Skeletal muscle tissue (tissue), 4 donors: ENCODE measurements around the gene NT5DC2. TPM values are rescaled to one million over a fixed set of nuclear protein-coding genes. Genes with fewer than 3 reads are reported as not detected.

Experiments
- H3K27ac ChIP-seq: one replicate; pipeline ENCODE4 v1.7.0; 2013; ENCODE audit warnings: mild to moderate bottlenecking, low read depth, low read length, inconsistent platforms
- H3K27me3 ChIP-seq, 3 donors: one replicate each; pipeline ENCODE4 v1.7.0; 2013; ENCODE audit warnings: low read length in 3 of 3; ENCODE audit not compliant: control insufficient read depth in 3 of 3, insufficient read depth in 3 of 3
- H3K36me3 ChIP-seq, 3 donors: one replicate each; pipeline ENCODE4 v1.7.0; 2013; ENCODE audit warnings: low read length in 3 of 3; ENCODE audit not compliant: control insufficient read depth in 3 of 3, insufficient read depth in 3 of 3
- H3K4me1 ChIP-seq, 3 donors: one replicate each; pipeline ENCODE4 v1.7.0; 2013; ENCODE audit warnings: low read length in 3 of 3, mild to moderate bottlenecking in 3 of 3; ENCODE audit not compliant: control insufficient read depth in 3 of 3, insufficient read depth in 3 of 3
- H3K4me3 ChIP-seq, 3 donors: one replicate each; pipeline ENCODE4 v1.7.0; 2013; ENCODE audit warnings: low read length in 3 of 3
- H3K9ac ChIP-seq, 3 donors: one replicate each; pipeline ENCODE4 v1.7.0; 2013; ENCODE audit warnings: low read length in 3 of 3, mild to moderate bottlenecking in 3 of 3, moderate library complexity in 2 of 3, low read depth in 1 of 3
- H3K9me3 ChIP-seq, 3 donors: one replicate each; pipeline ENCODE4 v1.7.0; 2013; ENCODE audit warnings: low read length in 3 of 3; ENCODE audit not compliant: control insufficient read depth in 3 of 3
- total RNA-seq: library from RNA; depleted of rRNA; stranded (reverse); fragments of >200 nt; gene quantifications from one replicate; pipeline ENCODE4 v1.2.3, GENCODE V29; 2014
- donor health status: Osteomylitis.

Gene NT5DC2
- total RNA-seq, 1 donor from 2014 or later: 20.9 TPM

DNA sequence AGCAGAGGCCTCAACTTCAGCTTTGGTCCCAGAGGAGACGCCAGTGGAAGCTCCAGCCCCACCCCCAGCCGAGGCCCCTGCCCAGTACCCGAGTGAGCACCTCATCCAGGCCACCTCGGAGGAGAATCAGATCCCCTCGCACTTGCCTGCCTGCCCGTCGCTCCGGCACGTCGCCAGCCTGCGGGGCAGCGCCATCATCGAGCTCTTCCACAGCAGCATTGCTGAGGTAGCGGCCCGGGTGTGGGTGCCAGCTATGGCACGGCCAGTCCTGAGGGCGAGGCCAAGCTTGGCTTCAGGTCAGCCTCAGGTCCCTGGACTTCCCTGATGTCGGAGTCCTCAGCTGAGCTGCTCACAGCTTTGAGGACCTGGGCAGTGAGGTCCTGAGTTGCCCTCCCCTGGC, 44.2 kb downstream of the NT5DC2 start:
- no peak overlapping the region for H3K4me3 ChIP-seq
- H3K36me3 ChIP-seq: peaks cover 69 to 79% (median 75%) of the 10 kb centered on the region in 3 donors
- H3K9ac ChIP-seq: peak overlapping the region in 2 of 3 donors; percentile 40 to 47
- H3K27ac ChIP-seq: no peak overlapping the region
- H3K4me1 ChIP-seq: peaks cover 29 to 60% (median 56%) of the 10 kb centered on the region in 3 donors
- no peaks in the 10 kb centered on the region for H3K9me3 ChIP-seq
- no peaks in the 10 kb centered on the region for H3K27me3 ChIP-seq

DNA sequence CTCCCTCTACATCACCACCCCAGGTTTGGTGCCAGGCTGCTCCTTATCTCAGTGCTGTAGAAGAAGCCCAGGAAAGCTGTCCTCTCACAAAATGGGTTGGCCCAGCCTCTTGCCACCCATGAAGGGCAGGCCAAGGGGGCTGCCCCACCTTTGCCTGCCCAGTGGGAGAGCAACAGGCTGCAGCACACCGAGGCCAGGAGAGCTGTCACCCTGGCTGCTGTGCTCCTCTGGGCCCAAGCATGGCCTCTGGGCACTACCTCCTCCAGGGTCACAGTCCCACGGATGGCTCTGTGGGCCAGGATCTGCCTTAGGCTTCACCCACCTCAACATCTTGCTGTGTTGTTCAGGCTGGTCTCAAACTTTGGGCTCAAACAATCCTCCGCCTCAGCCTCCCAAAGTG, 44.9 kb downstream of the NT5DC2 start:
- Histone ChIP-seq H3K36me3 (peaks cover 71 to 79% (median 75%) of the 10 kb centered on the region in 3 donors), H3K9me3 (no peaks in the 10 kb centered on the region), H3K4me3 (no peak overlapping the region), H3K27me3 (no peaks in the 10 kb centered on the region), H3K4me1 (peaks cover 34 to 59% (median 53%) of the 10 kb centered on the region in 3 donors), H3K9ac (no peak overlapping the region), H3K27ac (no peak overlapping the region)

DNA sequence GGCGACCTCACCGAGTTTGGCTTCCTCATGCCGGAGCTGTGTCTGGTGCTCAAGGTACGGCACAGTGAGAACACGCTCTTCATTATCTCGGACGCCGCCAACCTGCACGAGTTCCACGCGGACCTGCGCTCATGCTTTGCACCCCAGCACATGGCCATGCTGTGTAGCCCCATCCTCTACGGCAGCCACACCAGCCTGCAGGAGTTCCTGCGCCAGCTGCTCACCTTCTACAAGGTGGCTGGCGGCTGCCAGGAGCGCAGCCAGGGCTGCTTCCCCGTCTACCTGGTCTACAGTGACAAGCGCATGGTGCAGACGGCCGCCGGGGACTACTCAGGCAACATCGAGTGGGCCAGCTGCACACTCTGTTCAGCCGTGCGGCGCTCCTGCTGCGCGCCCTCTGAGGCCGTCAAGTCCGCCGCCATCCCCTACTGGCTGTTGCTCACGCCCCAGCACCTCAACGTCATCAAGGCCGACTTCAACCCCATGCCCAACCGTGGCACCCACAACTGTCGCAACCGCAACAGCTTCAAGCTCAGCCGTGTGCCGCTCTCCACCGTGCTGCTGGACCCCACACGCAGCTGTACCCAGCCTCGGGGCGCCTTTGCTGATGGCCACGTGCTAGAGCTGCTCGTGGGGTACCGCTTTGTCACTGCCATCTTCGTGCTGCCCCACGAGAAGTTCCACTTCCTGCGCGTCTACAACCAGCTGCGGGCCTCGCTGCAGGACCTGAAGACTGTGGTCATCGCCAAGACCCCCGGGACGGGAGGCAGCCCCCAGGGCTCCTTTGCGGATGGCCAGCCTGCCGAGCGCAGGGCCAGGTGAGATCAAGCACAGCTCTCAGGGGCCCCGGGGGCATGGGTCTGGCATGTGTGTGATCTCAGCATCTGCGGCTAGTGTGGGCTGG, 45.6 kb downstream of the NT5DC2 start:
- peaks cover 75 to 76% (median 75%) of the 10 kb centered on the region in 3 donors for H3K36me3 ChIP-seq
- H3K4me1 ChIP-seq: peaks cover 38 to 59% (median 51%) of the 10 kb centered on the region in 3 donors
- H3K27me3 ChIP-seq: no peaks in the 10 kb centered on the region

DNA sequence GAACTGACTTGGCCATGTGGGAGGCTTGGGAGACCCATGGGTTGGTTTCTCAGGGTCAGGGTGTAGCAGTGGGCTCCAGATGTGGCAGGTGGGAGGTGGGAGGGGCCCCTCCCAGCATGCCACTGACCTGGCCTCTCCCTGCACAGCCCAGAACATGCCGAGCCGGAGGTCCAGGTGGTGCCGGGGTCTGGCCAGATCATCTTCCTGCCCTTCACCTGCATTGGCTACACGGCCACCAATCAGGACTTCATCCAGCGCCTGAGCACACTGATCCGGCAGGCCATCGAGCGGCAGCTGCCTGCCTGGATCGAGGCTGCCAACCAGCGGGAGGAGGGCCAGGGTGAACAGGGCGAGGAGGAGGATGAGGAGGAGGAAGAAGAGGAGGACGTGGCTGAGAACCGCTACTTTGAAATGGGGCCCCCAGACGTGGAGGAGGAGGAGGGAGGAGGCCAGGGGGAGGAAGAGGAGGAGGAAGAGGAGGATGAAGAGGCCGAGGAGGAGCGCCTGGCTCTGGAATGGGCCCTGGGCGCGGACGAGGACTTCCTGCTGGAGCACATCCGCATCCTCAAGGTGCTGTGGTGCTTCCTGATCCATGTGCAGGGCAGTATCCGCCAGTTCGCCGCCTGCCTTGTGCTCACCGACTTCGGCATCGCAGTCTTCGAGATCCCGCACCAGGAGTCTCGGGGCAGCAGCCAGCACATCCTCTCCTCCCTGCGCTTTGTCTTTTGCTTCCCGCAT, 46.4 kb downstream of the NT5DC2 start:
- no peaks in the 10 kb centered on the region for H3K9me3 ChIP-seq
- no peaks in the 10 kb centered on the region for H3K27me3 ChIP-seq
- H3K9ac ChIP-seq: no peak overlapping the region
- H3K4me3 ChIP-seq: no peak overlapping the region
- H3K27ac ChIP-seq: no peak overlapping the region
- H3K4me1 ChIP-seq: peaks cover 42 to 55% (median 43%) of the 10 kb centered on the region in 3 donors
- peaks cover 73 to 77% (median 76%) of the 10 kb centered on the region in 3 donors for H3K36me3 ChIP-seq

More for the DNA sequence above, 45.6 kb downstream of the NT5DC2 start:
- no peak overlapping the region for H3K4me3 ChIP-seq
- H3K9ac ChIP-seq: no peak overlapping the region
- no peaks in the 10 kb centered on the region for H3K9me3 ChIP-seq
- H3K27ac ChIP-seq: no peak overlapping the region

DNA sequence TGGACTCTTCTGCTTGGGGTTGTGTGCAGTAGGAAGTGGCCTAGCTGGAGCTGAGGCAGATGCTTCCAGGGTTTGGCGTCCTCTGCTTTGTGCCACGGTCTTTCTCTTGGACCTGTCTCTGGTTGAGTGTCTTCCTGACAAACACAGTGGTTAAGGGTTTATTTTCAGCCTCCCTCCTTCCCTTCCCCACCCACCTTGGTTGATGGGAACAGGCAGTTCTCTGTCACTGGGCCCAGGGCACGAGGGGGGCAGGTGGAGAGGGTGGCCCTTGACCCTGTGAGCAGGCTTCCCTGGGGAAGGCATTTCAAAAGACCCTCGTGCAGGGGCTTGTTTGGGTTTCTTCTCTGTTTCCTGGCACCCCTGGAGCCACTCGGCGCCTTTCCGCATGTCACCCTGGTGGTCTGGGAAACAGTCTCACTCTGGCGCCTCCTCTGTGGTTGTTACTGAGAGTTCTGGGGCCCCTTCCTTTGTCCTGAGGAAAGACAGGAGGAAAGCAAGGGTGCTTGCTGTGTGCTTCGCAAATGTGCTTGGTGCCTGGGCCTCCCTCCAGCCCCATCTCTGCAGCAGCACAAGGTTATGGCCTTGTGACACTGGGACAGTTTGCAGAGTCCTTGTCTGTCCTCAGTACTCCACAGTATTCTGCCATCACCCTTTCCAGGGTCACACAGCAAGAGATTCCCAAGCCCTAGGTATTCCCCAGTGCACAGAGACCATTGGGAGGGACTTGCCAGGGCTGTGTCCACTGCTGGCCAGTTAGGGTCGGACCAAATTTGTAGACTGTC, 48.8 kb downstream of the NT5DC2 start:
- Histone ChIP-seq H3K27ac (no peak overlapping the region), H3K9me3 (no peaks in the 10 kb centered on the region), H3K4me1 (peaks cover 23 to 34% (median 30%) of the 10 kb centered on the region in 3 donors), H3K27me3 (no peaks in the 10 kb centered on the region), H3K9ac (peak overlapping the region in 2 of 3 donors; percentile 33 to 60), H3K36me3 (peaks cover 73 to 77% (median 75%) of the 10 kb centered on the region in 3 donors), H3K4me3 (no peak overlapping the region)

DNA sequence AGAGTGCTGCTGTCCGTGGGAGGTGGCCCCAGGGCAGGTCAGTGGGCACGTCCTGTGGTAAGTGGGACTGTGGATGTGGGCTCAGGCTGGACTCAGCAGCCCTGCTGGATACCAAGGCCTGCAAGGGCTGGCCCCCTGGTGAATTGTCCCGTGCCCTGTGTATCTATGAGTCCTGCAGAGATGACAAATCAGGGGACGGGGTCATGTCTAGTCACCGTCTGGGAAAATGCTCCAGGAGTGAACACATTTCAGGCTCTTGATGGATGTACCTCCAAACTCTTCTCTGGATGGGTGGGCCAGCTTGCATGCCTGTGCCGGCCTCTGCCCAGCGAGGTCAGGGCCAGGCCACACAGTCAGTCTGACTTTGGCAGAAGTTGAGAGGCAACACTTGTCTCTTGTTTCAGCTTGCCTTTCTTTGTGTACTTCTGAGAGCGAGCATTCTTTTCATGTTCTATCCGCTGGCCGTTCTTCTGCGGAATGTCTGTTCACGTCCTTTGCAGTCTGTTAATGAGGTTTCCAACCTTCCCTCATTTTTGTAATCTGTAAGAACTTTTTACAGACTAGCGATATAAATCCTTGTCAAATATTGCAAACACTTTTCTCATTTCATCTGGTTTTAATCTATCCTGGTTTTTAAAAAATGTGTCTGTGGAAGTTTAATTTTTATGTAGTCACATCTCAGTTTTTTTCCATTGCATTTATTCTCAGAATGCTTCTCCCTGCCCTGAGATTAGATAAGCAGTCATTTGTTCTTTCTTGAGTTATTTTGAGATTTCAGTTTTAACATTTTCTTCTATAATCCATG, 49.9 kb downstream of the NT5DC2 start:
- Histone ChIP-seq H3K27me3 (no peaks in the 10 kb centered on the region), H3K4me3 (no peak overlapping the region), H3K9me3 (no peaks in the 10 kb centered on the region), H3K9ac (peak overlapping the region in 2 of 3 donors; percentile 45 to 54), H3K27ac (peak overlapping the region; percentile 10), H3K36me3 (peaks cover 73 to 80% (median 78%) of the 10 kb centered on the region in 3 donors), H3K4me1 (peaks cover 15 to 27% (median 25%) of the 10 kb centered on the region in 3 donors)

DNA sequence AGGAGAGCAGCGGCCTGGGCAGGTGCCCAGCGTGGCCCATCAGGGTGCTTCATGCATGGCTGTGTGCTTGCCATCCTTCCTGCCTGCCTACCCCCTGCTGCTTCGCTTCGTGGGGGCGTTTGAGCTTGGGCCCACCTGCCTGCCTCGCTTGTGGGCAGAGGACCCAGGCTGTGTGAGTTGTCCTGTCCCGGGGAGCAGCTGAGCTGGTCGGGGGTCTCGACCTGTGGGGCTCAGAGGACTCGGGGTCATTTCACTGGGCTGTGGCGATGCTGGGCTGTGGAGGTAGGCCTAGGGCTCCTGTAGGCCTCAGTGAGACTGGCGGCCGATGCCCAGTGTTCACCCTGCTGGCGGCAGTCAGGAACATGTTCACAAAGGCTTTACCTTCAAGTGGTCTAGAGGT, 50.6 kb downstream of the NT5DC2 start:
- Histone ChIP-seq H3K27me3 (no peaks in the 10 kb centered on the region), H3K36me3 (peaks cover 75 to 82% (median 78%) of the 10 kb centered on the region in 3 donors), H3K9ac (peak overlapping the region in 1 of 3 donors; percentile 45), H3K27ac (peak overlapping the region; percentile 10), H3K9me3 (no peaks in the 10 kb centered on the region), H3K4me1 (peaks cover 15 to 27% (median 25%) of the 10 kb centered on the region in 3 donors), H3K4me3 (no peak overlapping the region)

DNA sequence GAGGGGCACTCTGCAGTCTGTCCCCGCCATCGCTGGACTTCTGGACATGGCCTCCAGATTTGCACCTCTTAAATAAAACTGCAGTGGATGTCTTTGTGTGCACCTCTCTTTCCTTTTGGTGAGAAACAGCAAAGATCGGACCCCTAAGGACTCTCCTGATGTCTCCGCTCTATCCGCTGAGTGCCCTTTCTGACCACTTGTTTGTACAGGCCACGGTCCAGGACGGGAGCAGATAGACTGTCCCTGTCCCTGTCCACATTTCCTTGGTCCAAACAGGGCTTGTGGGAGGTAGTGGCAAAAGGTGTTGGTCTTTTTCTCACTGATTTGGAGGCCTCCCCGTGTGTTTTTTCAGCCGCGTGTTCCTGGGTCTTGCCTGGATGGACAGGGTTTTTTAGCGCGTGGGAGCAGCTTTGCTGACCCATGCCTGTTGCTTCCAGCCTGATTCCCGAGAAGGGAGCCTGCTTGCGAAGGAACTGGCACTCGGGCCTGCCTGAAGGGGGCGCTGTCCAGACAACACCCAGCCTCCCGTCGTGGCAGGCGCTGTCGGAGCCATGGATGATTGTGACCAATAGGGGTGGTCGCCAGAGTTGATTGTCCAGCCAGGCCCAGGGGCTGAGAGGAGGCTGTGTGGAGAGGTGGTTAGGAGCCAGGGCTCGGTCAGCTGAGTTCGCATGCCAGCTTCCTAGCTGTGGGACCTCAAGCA, 51.7 kb downstream of the NT5DC2 start:
- Histone ChIP-seq H3K9me3 (no peaks in the 10 kb centered on the region), H3K36me3 (peaks cover 77 to 83% (median 78%) of the 10 kb centered on the region in 3 donors), H3K4me1 (peaks cover 15 to 27% (median 25%) of the 10 kb centered on the region in 3 donors), H3K27me3 (no peaks in the 10 kb centered on the region), H3K27ac (no peak overlapping the region), H3K4me3 (no peak overlapping the region), H3K9ac (no peak overlapping the region)
